Activated naive CD8-positive, alpha-beta T cell treated with anti-CD3 and anti-CD28 coated beads for 36 hours (primary cell): Measurements from ENCODE around the gene CHD8. TPM values are rescaled to one million over a fixed set of nuclear protein-coding genes. Genes with fewer than 3 reads are reported as not detected.

Experiments used
- DNase-seq: peaks from one replicate; pipeline ENCODE4 v3.0.0; 2021
- H3K27ac Mint-ChIP-seq: one replicate; pipeline ENCODE4 v1.8.0; 2022; ENCODE audit warnings: mild to moderate bottlenecking, moderate library complexity, mixed read lengths
- H3K27me3 Mint-ChIP-seq: one replicate; pipeline ENCODE4 v1.8.0; 2022; ENCODE audit warnings: mild to moderate bottlenecking, mixed read lengths
- H3K36me3 Mint-ChIP-seq: one replicate; pipeline ENCODE4 v1.8.0; 2021; ENCODE audit warnings: mild to moderate bottlenecking, mixed read lengths
- H3K4me1 Mint-ChIP-seq: one replicate; pipeline ENCODE4 v1.8.0; 2021; ENCODE audit warnings: mixed read lengths
- H3K4me3 Mint-ChIP-seq: one replicate; pipeline ENCODE4 v1.8.0; 2022; ENCODE audit warnings: mild to moderate bottlenecking, moderate library complexity, mixed read lengths
- H3K9me3 Mint-ChIP-seq: one replicate; pipeline ENCODE4 v1.8.0; 2022; ENCODE audit warnings: mixed read lengths
- total RNA-seq, 2 experiments: library from RNA; stranded (reverse); gene quantifications; one replicate each; pipeline ENCODE4 v1.2.3, GENCODE V29; 2021

Gene CHD8
- total RNA-seq, 2 experiments from 2014 or later = 78.5 to 86.2 TPM

DNA sequence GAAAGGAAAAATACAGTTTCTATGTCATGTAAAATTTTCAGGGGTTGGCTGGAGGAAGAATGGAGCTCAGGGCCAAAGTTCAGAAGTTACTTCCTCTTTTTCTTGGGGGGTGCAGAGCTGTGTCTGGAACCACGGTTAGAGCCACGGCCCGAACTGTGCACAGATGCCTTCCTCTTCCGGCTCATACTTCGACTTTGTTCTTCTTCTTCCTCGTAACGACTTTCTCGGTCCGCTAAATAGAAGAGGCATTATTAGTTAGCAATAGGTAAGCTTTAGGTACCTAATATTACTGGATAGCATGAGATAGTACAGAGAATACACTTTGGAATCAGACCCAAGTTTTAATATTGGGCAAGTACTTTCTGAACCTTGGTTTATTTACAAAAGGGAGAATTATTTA, 103.3 kb downstream of the CHD8 start:
- Mint-ChIP-seq H3K36me3 (peaks cover 46% of the 10 kb centered on the region), H3K4me3 (no peak overlapping the region), H3K27ac (peak overlapping the region; percentile 65), H3K9me3 (no peaks in the 10 kb centered on the region), H3K27me3 (no peaks in the 10 kb centered on the region), H3K4me1 (peaks cover 6% of the 10 kb centered on the region)
- DNase-seq = no peak

GRCh38 chr14:21350539-21350938, 105.4 kb downstream of the CHD8 start:
- H3K4me1 Mint-ChIP-seq = peaks cover 6% of the 10 kb centered on the region
- H3K9me3 Mint-ChIP-seq = no peaks in the 10 kb centered on the region
- peaks cover 33% of the 10 kb centered on the region for H3K36me3 Mint-ChIP-seq
- no peak overlapping the region for H3K4me3 Mint-ChIP-seq
- no peak for DNase-seq
- H3K27ac Mint-ChIP-seq = no peak overlapping the region
- H3K27me3 Mint-ChIP-seq = no peaks in the 10 kb centered on the region

GRCh38 chr14:21347201-21347600, 108.7 kb downstream of the CHD8 start:
- Mint-ChIP-seq H3K36me3 (peaks cover 15% of the 10 kb centered on the region), H3K9me3 (no peaks in the 10 kb centered on the region), H3K27ac (no peak overlapping the region), H3K4me1 (peaks cover 3% of the 10 kb centered on the region), H3K4me3 (no peak overlapping the region), H3K27me3 (peaks cover 3% of the 10 kb centered on the region)
- DNase-seq = no peak

- peaks cover 3% of the 10 kb centered on the region for H3K27me3 Mint-ChIP-seq
- H3K9me3 Mint-ChIP-seq = no peaks in the 10 kb centered on the region
- no peak overlapping the region for H3K27ac Mint-ChIP-seq
- no peak overlapping the region for H3K4me3 Mint-ChIP-seq
- peaks cover 3% of the 10 kb centered on the region for H3K4me1 Mint-ChIP-seq
- peaks cover 9% of the 10 kb centered on the region for H3K36me3 Mint-ChIP-seq
- no peak for DNase-seq
Observed at GRCh38 chr14:21346532-21347135, 109.3 kb downstream of the CHD8 start.

DNA sequence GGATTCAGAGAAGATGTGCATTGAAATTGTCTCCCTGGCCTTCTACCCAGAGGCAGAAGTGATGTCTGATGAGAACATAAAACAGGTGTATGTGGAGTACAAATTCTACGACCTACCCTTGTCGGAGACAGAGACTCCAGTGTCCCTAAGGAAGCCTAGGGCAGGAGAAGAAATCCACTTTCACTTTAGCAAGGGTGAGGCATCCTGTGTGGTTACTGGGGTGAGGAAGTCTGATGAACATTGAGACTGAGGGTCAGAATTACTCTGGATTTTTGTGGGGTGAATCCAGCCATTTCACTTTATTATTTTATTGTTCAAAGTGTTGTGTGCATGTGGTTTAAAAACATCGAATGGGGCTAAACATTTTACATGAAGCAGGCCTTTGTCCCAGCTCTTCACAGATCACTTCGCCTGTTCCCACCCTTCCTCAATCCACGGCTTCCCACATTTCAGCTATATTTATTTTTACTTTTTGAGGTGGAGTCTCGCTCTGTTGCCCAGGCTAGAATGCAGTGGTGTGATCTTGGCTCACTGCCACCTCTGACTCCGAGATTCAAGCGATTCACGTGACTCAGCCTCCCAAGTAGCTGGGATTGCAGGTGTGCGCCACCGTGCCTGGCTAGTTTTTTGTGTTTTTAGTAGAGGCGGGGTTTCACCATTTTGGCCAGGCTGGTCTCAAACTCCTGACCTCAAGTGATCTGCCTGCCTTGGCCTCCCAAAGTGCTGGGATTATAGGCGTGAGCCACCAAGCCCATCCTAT, 112.7 kb downstream of the CHD8 start:
- peaks cover 3% of the 10 kb centered on the region for H3K27me3 Mint-ChIP-seq
- H3K27ac Mint-ChIP-seq = no peak overlapping the region
- peaks cover 3% of the 10 kb centered on the region for H3K4me1 Mint-ChIP-seq
- H3K36me3 Mint-ChIP-seq = no peaks in the 10 kb centered on the region
- no peaks in the 10 kb centered on the region for H3K9me3 Mint-ChIP-seq
- H3K4me3 Mint-ChIP-seq = no peak overlapping the region
- no peak for DNase-seq

Other genes starting within 250 kb of the CHD8 start
- gene HNRNPC, start 186.7 kb downstream of the CHD8 start, total RNA-seq = 1,000 to 10,000 TPM; 1,256 to 1,302 TPM
- under 1 TPM; 0.08 to 0.22 TPM for gene RPGRIP1, start 176.0 kb downstream of the CHD8 start, total RNA-seq
- gene SUPT16H, start 72.1 kb downstream of the CHD8 start, total RNA-seq = 100 to 1,000 TPM; 218 to 221 TPM
- 10 to 100 TPM; 17.3 to 21.0 TPM for gene RAB2B, start 20.8 kb upstream of the CHD8 start, total RNA-seq
- gene TOX4, start 21.1 kb upstream of the CHD8 start, total RNA-seq = 10 to 100 TPM; 76.5 to 78.0 TPM
- 10 to 100 TPM; 52.2 to 54.2 TPM for gene METTL3, start 55.2 kb upstream of the CHD8 start, total RNA-seq
- gene SALL2, start 70.2 kb upstream of the CHD8 start, total RNA-seq = 1 to 10 TPM; 4.4 to 5.2 TPM
- not detected for gene OR10G3, start 124.0 kb upstream of the CHD8 start, total RNA-seq
- gene OR10G2, start 178.8 kb upstream of the CHD8 start, total RNA-seq = not detected
- not detected for gene OR4E2, start 197.7 kb upstream of the CHD8 start, total RNA-seq
- gene OR4E1, start 217.7 kb upstream of the CHD8 start, total RNA-seq = not detected